SK-N-SH treated with all-trans-retinoic acid at 6 μM for 48 hours (cell line): Measurements from ENCODE around the gene ZBTB4.

Source experiments
- ARNTL ChIP-seq: fragments of 450-650 bp; formaldehyde crosslinking; IDR thresholded peaks from 2 replicates; pipeline ENCODE4 v1.5.0; 2020; ENCODE audit warnings: low read depth, mild to moderate bottlenecking, moderate library complexity, borderline replicate concordance
- ESRRG ChIP-seq: fragments of 250-450 bp; sonication (Bioruptor Pico); IDR thresholded peaks from 2 replicates; pipeline ENCODE4 v1.6.1; 2021; ENCODE audit warnings: mild to moderate bottlenecking
- RARB ChIP-seq: fragments of 250-450 bp; sonication (Bioruptor Pico); IDR thresholded peaks from 2 replicates; pipeline ENCODE4 v1.8.0; 2021; ENCODE audit warnings: mild to moderate bottlenecking, moderate library complexity
- SNAI2 ChIP-seq: fragments of 250-450 bp; sonication (Bioruptor Pico); IDR thresholded peaks from 2 replicates; pipeline ENCODE4 v1.5.0; 2020; ENCODE audit warnings: mild to moderate bottlenecking, moderate library complexity
- TOX ChIP-seq: fragments of 250-450 bp; sonication (Bioruptor Pico); IDR thresholded peaks from 2 replicates; pipeline ENCODE4 v1.8.0; 2021; ENCODE audit warnings: mild to moderate bottlenecking, moderate library complexity, borderline replicate concordance
- ZFP30 ChIP-seq: fragments of 450-650 bp; formaldehyde crosslinking; IDR thresholded peaks from 2 replicates; pipeline ENCODE4 v1.5.0; 2022; ENCODE audit warnings: mild to moderate bottlenecking, moderate library complexity
- ZNF70 ChIP-seq: fragments of 450-650 bp; formaldehyde crosslinking; IDR thresholded peaks from 2 replicates; pipeline ENCODE4 v1.5.0; 2020; ENCODE audit warnings: mild to moderate bottlenecking, moderate library complexity
- TF ChIP-seq, protein P1 (sequence below): fragments of 250-450 bp; sonication (Bioruptor Pico); IDR thresholded peaks from 2 replicates; pipeline ENCODE4 v1.5.1; 2021; ENCODE audit warnings: mild to moderate bottlenecking, moderate library complexity
- TF ChIP-seq, protein P2 (sequence below): fragments of 250-450 bp; sonication (Bioruptor Pico); IDR thresholded peaks from 2 replicates; pipeline ENCODE4 v1.5.1; 2020; ENCODE audit warnings: low read depth, mild to moderate bottlenecking, moderate library complexity
- TF ChIP-seq, protein P3 (sequence below): fragments of 250-450 bp; sonication (Bioruptor Pico); IDR thresholded peaks from 2 replicates; pipeline ENCODE4 v1.8.0; 2021; ENCODE audit warnings: low read depth, mild to moderate bottlenecking, moderate library complexity, borderline replicate concordance

DNA sequence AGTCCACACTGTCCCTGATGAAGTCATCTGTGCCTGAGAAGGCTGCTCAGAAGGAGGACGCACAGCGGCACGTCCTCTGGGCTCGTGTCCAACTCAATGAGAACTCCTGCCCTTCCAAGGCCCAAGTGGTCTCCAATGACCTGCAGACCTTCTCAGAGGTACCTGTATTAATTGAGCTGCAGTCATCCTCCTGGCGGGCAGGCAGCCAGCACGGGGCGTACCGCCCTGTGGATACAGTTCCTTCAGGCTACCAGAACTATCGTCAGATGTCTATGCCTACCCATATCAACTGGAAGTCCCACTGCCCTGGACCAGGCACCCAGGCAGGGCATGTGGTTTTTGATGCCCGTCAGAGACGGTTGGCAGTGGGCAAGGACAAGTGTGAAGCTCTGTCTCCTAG lies 47.1 kb downstream of the ZBTB4 start:
- TF ChIP-seq, protein P1, sequence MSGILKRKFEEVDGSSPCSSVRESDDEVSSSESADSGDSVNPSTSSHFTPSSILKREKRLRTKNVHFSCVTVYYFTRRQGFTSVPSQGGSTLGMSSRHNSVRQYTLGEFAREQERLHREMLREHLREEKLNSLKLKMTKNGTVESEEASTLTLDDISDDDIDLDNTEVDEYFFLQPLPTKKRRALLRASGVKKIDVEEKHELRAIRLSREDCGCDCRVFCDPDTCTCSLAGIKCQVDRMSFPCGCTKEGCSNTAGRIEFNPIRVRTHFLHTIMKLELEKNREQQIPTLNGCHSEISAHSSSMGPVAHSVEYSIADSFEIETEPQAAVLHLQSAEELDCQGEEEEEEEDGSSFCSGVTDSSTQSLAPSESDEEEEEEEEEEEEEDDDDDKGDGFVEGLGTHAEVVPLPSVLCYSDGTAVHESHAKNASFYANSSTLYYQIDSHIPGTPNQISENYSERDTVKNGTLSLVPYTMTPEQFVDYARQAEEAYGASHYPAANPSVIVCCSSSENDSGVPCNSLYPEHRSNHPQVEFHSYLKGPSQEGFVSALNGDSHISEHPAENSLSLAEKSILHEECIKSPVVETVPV (CRISPR knock-in tag) = no peak
- no peak for TF ChIP-seq ZFP30 (CRISPR knock-in tag)
- TF ChIP-seq ARNTL (CRISPR knock-in tag) = no peak
- no peak for TF ChIP-seq ESRRG (CRISPR knock-in tag)
- TF ChIP-seq, protein P2, sequence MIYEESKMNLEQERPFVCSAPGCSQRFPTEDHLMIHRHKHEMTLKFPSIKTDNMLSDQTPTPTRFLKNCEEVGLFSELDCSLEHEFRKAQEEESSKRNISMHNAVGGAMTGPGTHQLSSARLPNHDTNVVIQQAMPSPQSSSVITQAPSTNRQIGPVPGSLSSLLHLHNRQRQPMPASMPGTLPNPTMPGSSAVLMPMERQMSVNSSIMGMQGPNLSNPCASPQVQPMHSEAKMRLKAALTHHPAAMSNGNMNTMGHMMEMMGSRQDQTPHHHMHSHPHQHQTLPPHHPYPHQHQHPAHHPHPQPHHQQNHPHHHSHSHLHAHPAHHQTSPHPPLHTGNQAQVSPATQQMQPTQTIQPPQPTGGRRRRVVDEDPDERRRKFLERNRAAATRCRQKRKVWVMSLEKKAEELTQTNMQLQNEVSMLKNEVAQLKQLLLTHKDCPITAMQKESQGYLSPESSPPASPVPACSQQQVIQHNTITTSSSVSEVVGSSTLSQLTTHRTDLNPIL (CRISPR knock-in tag) = no peak
- TF ChIP-seq ZNF70 (CRISPR knock-in tag) = no peak
- TF ChIP-seq, protein P3, sequence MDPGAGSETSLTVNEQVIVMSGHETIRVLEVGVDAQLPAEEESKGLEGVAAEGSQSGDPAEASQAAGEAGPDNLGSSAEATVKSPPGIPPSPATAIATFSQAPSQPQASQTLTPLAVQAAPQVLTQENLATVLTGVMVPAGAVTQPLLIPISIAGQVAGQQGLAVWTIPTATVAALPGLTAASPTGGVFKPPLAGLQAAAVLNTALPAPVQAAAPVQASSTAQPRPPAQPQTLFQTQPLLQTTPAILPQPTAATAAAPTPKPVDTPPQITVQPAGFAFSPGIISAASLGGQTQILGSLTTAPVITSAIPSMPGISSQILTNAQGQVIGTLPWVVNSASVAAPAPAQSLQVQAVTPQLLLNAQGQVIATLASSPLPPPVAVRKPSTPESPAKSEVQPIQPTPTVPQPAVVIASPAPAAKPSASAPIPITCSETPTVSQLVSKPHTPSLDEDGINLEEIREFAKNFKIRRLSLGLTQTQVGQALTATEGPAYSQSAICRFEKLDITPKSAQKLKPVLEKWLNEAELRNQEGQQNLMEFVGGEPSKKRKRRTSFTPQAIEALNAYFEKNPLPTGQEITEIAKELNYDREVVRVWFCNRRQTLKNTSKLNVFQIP (CRISPR knock-in tag) = no peak
- TF ChIP-seq TOX (CRISPR knock-in tag) = no peak
- no peak for TF ChIP-seq RARB
- no peak for TF ChIP-seq SNAI2 (CRISPR knock-in tag)
